ENCODE measurements around the gene FAM185A.
"Not testable (repeated sequence)": the region's sequence is repeated elsewhere in the genome, so short reads cannot be mapped to it uniquely, and the experiment has no call there.

Gene FAM185A

DNA sequence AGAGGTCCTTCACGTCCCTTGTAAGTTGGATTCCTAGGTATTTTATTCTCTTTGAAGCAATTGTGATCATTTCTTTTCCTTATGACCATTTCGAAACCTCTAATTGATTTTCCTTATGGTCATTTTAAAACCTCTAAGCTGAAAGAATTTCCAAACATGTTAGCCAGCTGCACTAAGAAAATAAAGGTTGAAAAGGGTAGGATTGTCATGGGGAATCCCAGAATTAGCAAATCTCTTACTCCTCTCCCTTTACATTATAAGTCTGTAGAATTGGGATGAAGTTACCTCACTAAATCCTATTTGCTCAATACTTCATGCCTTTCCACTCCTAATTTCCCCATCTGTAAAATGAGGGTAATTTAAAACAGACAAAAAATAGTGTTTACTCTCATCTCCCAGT lies 79.5 kb downstream of the FAM185A start:
- in situ Hi-C loops (cut with MboI; ENCODE audit: low sequenced_read_pairs): no loop called here

GRCh38 chr7:102829075-102829474 lies 80.3 kb downstream of the FAM185A start:
- in situ Hi-C loops (cut with MboI; ENCODE audit: low sequenced_read_pairs): no loop called here

DNA sequence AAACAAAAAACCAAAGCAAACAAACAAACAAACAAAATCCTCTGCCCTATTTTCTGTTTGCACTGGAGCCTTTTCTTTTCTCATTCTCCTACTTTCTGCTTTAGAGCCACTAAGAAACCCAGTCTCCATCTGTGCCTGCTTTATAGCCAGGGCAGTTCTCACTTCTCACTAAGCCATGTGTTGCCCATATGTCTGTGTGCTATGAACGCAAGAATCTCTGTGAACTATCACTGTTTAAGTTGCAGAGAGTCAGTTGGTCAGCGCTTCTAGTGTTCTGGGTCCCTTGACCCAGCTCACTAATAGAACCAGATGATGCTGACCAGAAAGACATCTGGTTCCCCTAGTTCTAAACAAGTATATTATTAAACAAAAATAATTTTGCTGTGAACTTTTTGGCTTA lies 81.4 kb downstream of the FAM185A start:
- in situ Hi-C loops (cut with MboI; ENCODE audit: low sequenced_read_pairs): no loop called here

GRCh38 chr7:102832674-102833073 lies 83.9 kb downstream of the FAM185A start:
- in situ Hi-C loops (cut with MboI; ENCODE audit: low sequenced_read_pairs): no loop called here

GRCh38 chr7:102833343-102833742 lies 84.5 kb downstream of the FAM185A start:
- in situ Hi-C loops (cut with MboI; ENCODE audit: low sequenced_read_pairs): no loop called here

DNA sequence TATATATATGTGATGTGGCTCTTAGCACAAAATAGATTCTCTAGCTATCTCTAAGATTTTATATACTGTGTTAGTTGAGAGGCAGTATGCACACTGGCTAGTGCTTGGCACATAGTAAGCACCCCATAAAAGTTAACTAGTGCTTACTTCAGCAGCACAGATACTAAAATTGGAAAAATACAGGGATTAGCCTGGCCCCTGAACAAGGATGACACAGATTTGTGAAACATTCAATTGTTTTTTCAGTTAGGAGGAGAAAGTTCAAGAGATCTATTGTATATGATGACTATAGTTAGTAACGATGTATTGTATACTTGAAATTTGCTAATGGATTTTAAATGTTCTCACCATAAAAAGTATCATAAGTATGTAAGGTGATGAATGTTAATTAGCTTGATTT lies 85.7 kb downstream of the FAM185A start:
- in situ Hi-C loops (cut with MboI; ENCODE audit: low sequenced_read_pairs): no loop called here

DNA sequence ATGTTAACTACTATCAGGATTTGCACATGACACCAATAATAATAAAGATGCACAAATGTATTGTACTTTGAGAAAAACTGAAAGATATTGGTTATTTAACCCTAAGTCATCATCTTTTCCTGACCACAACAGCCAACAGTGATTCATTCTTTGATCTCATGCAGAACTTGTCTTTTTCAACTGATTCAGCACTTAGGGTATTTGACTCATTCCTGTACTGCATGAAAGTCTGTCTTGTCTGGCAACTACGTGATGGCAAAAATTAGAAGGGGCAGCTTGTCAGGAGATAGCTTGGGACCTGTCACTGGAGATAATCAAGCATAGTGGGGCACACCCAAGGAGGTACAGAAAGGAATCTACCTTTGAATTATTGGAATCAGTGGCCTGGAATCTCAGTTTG lies 86.2 kb downstream of the FAM185A start:
- in situ Hi-C loops (cut with MboI; ENCODE audit: low sequenced_read_pairs): no loop called here

- in situ Hi-C loops (cut with MboI; ENCODE audit: low sequenced_read_pairs): no loop called here
Measured at GRCh38 chr7:102836191-102836919, 87.6 kb downstream of the FAM185A start.

DNA sequence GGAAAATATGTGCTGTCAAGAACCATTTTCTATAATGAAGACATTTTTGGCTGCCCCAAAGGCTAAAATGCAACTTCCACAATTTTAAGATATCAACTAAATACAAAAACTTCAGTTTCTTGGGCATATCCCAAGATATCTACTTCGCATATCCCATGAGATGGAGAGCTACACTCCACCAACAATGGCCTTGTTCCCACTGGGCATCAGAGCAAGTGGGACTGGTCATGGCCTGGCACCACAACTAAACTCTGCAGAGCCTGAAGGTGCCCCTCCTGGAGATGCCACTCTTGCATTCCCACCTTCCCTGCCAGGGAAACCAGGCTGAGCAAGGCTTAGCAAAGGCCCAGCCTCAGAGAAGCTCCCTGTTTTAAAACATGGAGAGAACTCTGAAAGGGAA lies 88.2 kb downstream of the FAM185A start:
- in situ Hi-C loops (cut with MboI; ENCODE audit: low sequenced_read_pairs): no loop called here

- in situ Hi-C loops (cut with MboI; ENCODE audit: low sequenced_read_pairs): no loop called here
Measured at GRCh38 chr7:102837802-102838201, 89.0 kb downstream of the FAM185A start.

GRCh38 chr7:102838572-102839101 lies 89.8 kb downstream of the FAM185A start:
- in situ Hi-C loops (cut with MboI; ENCODE audit: low sequenced_read_pairs): not testable (repeated sequence)

GRCh38 chr7:102840404-102840803 lies 91.6 kb downstream of the FAM185A start:
- in situ Hi-C loops (cut with MboI; ENCODE audit: low sequenced_read_pairs): no loop called here

- in situ Hi-C loops (cut with MboI; ENCODE audit: low sequenced_read_pairs): no loop called here
Measured at GRCh38 chr7:102841290-102841689, 92.5 kb downstream of the FAM185A start.

DNA sequence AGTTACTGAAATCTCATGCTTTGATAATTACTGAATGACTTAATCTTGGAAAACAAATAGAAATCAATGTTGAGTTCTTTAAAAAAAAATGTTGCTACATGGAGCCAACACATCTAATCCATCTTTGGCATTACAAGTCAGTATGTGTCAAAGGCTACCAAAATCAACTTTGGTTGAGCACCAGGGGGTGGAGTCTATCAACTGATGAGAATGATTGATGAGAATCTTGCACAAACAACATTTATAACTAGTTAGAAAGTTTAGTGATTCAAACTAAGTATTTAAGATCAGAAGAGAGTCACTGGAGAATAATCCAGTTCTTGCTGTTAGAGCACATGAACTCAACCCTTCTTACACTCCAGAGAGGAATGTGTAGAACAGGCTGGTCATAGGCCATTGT lies 93.5 kb downstream of the FAM185A start:
- in situ Hi-C loops (cut with MboI; ENCODE audit: low sequenced_read_pairs): no loop called here

- in situ Hi-C loops (cut with MboI; ENCODE audit: low sequenced_read_pairs): no loop called here
Measured at GRCh38 chr7:102843850-102844249, 95.1 kb downstream of the FAM185A start.

- in situ Hi-C loops (cut with MboI; ENCODE audit: low sequenced_read_pairs): no loop called here
Measured at GRCh38 chr7:102845346-102845745, 96.5 kb downstream of the FAM185A start.

GRCh38 chr7:102849079-102849478 lies 100.3 kb downstream of the FAM185A start:
- in situ Hi-C loops (cut with MboI; ENCODE audit: low sequenced_read_pairs): no loop called here

GRCh38 chr7:102849538-102849937 lies 100.7 kb downstream of the FAM185A start:
- in situ Hi-C loops (cut with MboI; ENCODE audit: low sequenced_read_pairs): no loop called here

DNA sequence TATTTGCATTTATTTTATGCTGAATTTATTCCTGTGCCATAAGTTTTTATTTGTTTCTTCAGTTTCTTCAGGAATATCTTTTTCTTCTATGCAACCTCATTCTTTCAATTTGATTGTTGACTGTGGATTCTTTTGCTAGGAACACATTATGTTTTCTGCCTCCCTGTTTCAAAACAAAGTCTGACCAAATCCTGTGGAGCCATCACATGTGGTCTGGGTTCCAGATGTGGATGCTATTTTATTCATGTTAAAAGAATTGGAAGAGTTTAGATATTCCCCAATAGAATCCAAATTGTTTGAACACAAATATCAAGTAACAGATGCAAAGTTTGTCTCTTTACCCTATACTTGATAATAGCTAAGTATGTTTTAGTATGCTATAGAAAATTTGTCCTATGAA lies 107.2 kb downstream of the FAM185A start:
- in situ Hi-C loops (cut with MboI; ENCODE audit: low sequenced_read_pairs): no loop called here

Data from HL-60/S4 treated with phorbol 12-myristate 13-acetate at 8.2 ng/mL for 4 days and 3 days (cell line).